K562 (cell line): ENCODE measurements around the gene APLP1.

Experiments used
- CREB1 ChIP-seq, 2 experiments: sonication (generic) in 1 of 2; formaldehyde crosslinking in 1 of 2; IDR thresholded peaks; 2 replicates each; pipeline versions ENCODE4 v1.6.1 to v1.8.0; 2012 to 2022; ENCODE audit warnings: inconsistent platforms in 1 of 2, mild to moderate bottlenecking in 1 of 2, missing genetic modification reagents in 1 of 2, moderate library complexity in 1 of 2
- KAT2B ChIP-seq: IDR thresholded peaks from one replicate; pipeline ENCODE4 v1.6.1; 2012; ENCODE audit warnings: low read depth, mild to moderate bottlenecking, control low read depth, inconsistent platforms, low read length, moderate library complexity
- MIER1 ChIP-seq: fragments of 450-650 bp; IDR thresholded peaks from 2 replicates; pipeline ENCODE4 v1.6.1; 2016; ENCODE audit warnings: antibody characterized with exemption, mild to moderate bottlenecking, low read depth
- NCOA1 ChIP-seq: fragments of 450-650 bp; IDR thresholded peaks from 2 replicates; pipeline ENCODE4 v1.6.1; 2016; ENCODE audit warnings: low read depth
- RFX5 ChIP-seq: IDR thresholded peaks from 2 replicates; pipeline ENCODE4 v1.6.1; 2011; ENCODE audit warnings: low read depth, mild to moderate bottlenecking, improper control_type of control experiment, low read length
- RNF219 ChIP-seq: fragments of 250-450 bp; sonication (Bioruptor Pico); IDR thresholded peaks from 2 replicates; pipeline ENCODE4 v1.5.0; 2022; ENCODE audit warnings: mild to moderate bottlenecking
- RUNX1 ChIP-seq: sonication (generic); IDR thresholded peaks from 2 replicates; pipeline ENCODE4 v1.6.1; 2016; ENCODE audit warnings: antibody characterized with exemption, low read depth
- TF ChIP-seq, protein P1 (sequence below): fragments of 150-350 bp; conservative IDR thresholded peaks from 2 replicates; pipeline ENCODE4 v1.6.1; 2014; ENCODE audit warnings: low read length

DNA sequence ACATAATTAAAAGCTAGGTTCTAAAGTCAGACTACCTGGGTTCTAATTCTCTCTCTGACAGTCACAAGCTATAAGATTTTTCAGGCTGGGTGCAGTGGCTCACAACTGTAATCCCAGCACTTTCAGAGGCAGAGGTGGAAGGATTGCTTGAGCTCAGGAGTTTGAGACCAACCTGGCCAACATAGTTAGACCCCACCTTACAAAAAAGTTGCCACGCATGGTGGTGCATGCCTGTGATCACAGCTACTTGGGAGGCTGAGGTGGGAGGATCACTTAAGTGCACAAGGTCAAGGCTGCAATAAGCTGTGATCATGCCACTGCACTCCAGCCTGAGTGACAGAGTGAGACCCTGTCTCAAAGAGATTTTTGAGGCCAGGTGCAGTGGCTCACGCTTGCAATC is 26.0 kb downstream of the APLP1 start:
- TF ChIP-seq KAT2B (no peak), RNF219 (CRISPR knock-in tag) (no peak), CREB1 (IDR thresholded peaks at IDR 0.05) (no peak), CREB1 (CRISPR knock-in tag; IDR thresholded peaks at IDR 0.05) (no peak), RUNX1 (no peak), MIER1 (no peak), RFX5 (no peak), NCOA1 (no peak)
- TF ChIP-seq, protein P1, sequence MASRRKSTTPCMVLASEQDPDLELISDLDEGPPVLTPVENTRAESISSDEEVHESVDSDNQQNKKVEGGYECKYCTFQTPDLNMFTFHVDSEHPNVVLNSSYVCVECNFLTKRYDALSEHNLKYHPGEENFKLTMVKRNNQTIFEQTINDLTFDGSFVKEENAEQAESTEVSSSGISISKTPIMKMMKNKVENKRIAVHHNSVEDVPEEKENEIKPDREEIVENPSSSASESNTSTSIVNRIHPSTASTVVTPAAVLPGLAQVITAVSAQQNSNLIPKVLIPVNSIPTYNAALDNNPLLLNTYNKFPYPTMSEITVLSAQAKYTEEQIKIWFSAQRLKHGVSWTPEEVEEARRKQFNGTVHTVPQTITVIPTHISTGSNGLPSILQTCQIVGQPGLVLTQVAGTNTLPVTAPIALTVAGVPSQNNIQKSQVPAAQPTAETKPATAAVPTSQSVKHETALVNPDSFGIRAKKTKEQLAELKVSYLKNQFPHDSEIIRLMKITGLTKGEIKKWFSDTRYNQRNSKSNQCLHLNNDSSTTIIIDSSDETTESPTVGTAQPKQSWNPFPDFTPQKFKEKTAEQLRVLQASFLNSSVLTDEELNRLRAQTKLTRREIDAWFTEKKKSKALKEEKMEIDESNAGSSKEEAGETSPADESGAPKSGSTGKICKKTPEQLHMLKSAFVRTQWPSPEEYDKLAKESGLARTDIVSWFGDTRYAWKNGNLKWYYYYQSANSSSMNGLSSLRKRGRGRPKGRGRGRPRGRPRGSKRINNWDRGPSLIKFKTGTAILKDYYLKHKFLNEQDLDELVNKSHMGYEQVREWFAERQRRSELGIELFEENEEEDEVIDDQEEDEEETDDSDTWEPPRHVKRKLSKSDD, result no peak
